Liver (tissue), 3 donors: ENCODE data around the gene CXCL1.

Experiments
- FOXA1 ChIP-seq: IDR thresholded peaks from 2 replicates; pipeline ENCODE4 v1.6.1; 2016; ENCODE audit warnings: antibody characterized with exemption
- GABPA ChIP-seq, 2 donors: IDR thresholded peaks in 1 of 2; conservative IDR thresholded peaks in 1 of 2; 2 replicates each; pipeline ENCODE4 v1.6.1; 2016; ENCODE audit warnings: antibody characterized with exemption in 2 of 2, mild to moderate bottlenecking in 1 of 2, moderate library complexity in 1 of 2
- RAD21 ChIP-seq, 2 donors: IDR thresholded peaks; 2 replicates each; pipeline ENCODE4 v1.6.1; 2016; ENCODE audit warnings: antibody characterized with exemption in 2 of 2, mild to moderate bottlenecking in 2 of 2
- SP1 ChIP-seq: IDR thresholded peaks from 2 replicates; pipeline ENCODE4 v1.6.1; 2018; ENCODE audit warnings: antibody characterized with exemption, mild to moderate bottlenecking
- TAF1 ChIP-seq: conservative IDR thresholded peaks from 2 replicates; pipeline ENCODE4 v1.6.1; 2016; ENCODE audit warnings: antibody characterized with exemption, mild to moderate bottlenecking
- TF ChIP-seq, protein P1 (sequence below): fragments of 150-350 bp; IDR thresholded peaks from 2 replicates; pipeline ENCODE4 v1.5.1; 2017; ENCODE audit warnings: improper control_type of control experiment, low read depth, low read length; ENCODE audit not compliant: missing input control
- TF ChIP-seq, protein P2 (sequence below): IDR thresholded peaks from 2 replicates; pipeline ENCODE4 v1.6.1; 2016; ENCODE audit warnings: antibody characterized with exemption, mild to moderate bottlenecking
- donor health status: healthy.
- donor health status: healthy.

DNA sequence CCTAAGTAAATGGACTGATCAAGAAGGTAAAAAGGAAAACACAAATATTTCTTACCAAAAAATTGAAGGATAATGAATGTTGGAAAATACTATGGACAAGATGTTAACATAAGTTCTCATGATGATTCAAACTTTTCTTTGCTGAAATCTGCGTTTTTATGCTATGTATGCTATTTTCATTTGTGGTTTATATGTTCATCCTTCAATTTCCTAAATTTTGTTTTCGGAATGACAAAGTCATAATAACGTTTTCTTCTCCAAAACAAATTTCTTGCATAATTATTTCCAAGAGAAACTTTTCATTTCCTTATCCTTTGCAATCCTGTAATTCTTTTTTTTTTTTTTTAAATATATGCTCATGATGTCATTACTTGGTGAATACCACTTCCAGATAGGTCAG is 8.3 kb upstream of the CXCL1 start:
- TF ChIP-seq, protein P1, sequence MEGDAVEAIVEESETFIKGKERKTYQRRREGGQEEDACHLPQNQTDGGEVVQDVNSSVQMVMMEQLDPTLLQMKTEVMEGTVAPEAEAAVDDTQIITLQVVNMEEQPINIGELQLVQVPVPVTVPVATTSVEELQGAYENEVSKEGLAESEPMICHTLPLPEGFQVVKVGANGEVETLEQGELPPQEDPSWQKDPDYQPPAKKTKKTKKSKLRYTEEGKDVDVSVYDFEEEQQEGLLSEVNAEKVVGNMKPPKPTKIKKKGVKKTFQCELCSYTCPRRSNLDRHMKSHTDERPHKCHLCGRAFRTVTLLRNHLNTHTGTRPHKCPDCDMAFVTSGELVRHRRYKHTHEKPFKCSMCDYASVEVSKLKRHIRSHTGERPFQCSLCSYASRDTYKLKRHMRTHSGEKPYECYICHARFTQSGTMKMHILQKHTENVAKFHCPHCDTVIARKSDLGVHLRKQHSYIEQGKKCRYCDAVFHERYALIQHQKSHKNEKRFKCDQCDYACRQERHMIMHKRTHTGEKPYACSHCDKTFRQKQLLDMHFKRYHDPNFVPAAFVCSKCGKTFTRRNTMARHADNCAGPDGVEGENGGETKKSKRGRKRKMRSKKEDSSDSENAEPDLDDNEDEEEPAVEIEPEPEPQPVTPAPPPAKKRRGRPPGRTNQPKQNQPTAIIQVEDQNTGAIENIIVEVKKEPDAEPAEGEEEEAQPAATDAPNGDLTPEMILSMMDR = no peak
- TF ChIP-seq GABPA (IDR thresholded peaks at IDR 0.05 in 1 of 2, conservative IDR thresholded peaks at IDR 0.05 in 1 of 2) (no peak), TAF1 (no peak), FOXA1 (no peak), SP1 (no peak), RAD21 (IDR thresholded peaks at IDR 0.05) (no peak)
- TF ChIP-seq, protein P2, sequence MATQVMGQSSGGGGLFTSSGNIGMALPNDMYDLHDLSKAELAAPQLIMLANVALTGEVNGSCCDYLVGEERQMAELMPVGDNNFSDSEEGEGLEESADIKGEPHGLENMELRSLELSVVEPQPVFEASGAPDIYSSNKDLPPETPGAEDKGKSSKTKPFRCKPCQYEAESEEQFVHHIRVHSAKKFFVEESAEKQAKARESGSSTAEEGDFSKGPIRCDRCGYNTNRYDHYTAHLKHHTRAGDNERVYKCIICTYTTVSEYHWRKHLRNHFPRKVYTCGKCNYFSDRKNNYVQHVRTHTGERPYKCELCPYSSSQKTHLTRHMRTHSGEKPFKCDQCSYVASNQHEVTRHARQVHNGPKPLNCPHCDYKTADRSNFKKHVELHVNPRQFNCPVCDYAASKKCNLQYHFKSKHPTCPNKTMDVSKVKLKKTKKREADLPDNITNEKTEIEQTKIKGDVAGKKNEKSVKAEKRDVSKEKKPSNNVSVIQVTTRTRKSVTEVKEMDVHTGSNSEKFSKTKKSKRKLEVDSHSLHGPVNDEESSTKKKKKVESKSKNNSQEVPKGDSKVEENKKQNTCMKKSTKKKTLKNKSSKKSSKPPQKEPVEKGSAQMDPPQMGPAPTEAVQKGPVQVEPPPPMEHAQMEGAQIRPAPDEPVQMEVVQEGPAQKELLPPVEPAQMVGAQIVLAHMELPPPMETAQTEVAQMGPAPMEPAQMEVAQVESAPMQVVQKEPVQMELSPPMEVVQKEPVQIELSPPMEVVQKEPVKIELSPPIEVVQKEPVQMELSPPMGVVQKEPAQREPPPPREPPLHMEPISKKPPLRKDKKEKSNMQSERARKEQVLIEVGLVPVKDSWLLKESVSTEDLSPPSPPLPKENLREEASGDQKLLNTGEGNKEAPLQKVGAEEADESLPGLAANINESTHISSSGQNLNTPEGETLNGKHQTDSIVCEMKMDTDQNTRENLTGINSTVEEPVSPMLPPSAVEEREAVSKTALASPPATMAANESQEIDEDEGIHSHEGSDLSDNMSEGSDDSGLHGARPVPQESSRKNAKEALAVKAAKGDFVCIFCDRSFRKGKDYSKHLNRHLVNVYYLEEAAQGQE = no peak
